GM12892 (cell line): ENCODE data around the gene ST7.

Source experiments
- POLR2A ChIP-seq: IDR thresholded peaks from 2 replicates; pipeline ENCODE4 v1.6.1; 2011; ENCODE audit warnings: low read depth, low read length, control low read depth
- POLR2AphosphoS5 ChIP-seq: IDR thresholded peaks from 2 replicates; pipeline ENCODE4 v1.6.1; 2011; ENCODE audit warnings: low read depth, low read length, control low read depth
- TAF1 ChIP-seq: IDR thresholded peaks from 2 replicates; pipeline ENCODE4 v1.6.1; 2011; ENCODE audit warnings: low read depth, mild to moderate bottlenecking, control low read depth, low read length, borderline replicate concordance

- TF ChIP-seq TAF1 (no peak), POLR2AphosphoS5 (no peak), POLR2A (no peak)
Measured at GRCh38 chr7:117173035-117173770, 219.9 kb downstream of the ST7 start.
